ENCODE data around the gene ZNF470.

Gene ZNF470

GRCh38 chr19:56567274-56568120 lies at the start of gene ZNF470:
Gene ZNF470, plus strand, starts transcription at chr19:56567468. Its CDS starts 2,844 bp downstream, at chr19:56570312.
- peak; percentile 95 for DNase-seq (ENCODE audit: low spot score)

- no peak for DNase-seq (ENCODE audit: low spot score)
These were observed 41.9 kb upstream of the ZNF470 start for GRCh38 chr19:56525214-56525860.

- DNase-seq (ENCODE audit: low spot score): no peak
These were observed 29.8 kb upstream of the ZNF470 start for GRCh38 chr19:56537442-56537841.

- DNase-seq (ENCODE audit: low spot score): peak; percentile 95
These were observed 29.0 kb upstream of the ZNF470 start for GRCh38 chr19:56538254-56538760.

GRCh38 chr19:56538761-56539263 lies 28.5 kb upstream of the ZNF470 start, which contains the start of gene ZFP28:
Gene ZFP28, plus strand, starts transcription at chr19:56538948. Its CDS starts 71 bp downstream, at chr19:56539019.
- no peak for DNase-seq (ENCODE audit: low spot score)

GRCh38 chr19:56543776-56544175 lies 23.5 kb upstream of the ZNF470 start:
- no peak for DNase-seq (ENCODE audit: low spot score)

GRCh38 chr19:56547535-56547934 lies 19.7 kb upstream of the ZNF470 start:
- DNase-seq (ENCODE audit: low spot score): no peak

GRCh38 chr19:56554272-56554869 lies 12.9 kb upstream of the ZNF470 start:
- no peak for DNase-seq (ENCODE audit: low spot score)

GRCh38 chr19:56562766-56563165 lies 4.5 kb upstream of the ZNF470 start:
- DNase-seq (ENCODE audit: low spot score): no peak

GRCh38 chr19:56566904-56567273 lies 379 bp upstream of the ZNF470 start:
- DNase-seq (ENCODE audit: low spot score): peak; percentile 56

- no peak for DNase-seq (ENCODE audit: low spot score)
These were observed 5.3 kb downstream of the ZNF470 start for GRCh38 chr19:56572589-56572988.

- no peak for DNase-seq (ENCODE audit: low spot score)
These were observed 6.6 kb downstream of the ZNF470 start for GRCh38 chr19:56573914-56574313.

- no peak for DNase-seq (ENCODE audit: low spot score)
These were observed 10.7 kb downstream of the ZNF470 start for GRCh38 chr19:56577719-56578602.

GRCh38 chr19:56594446-56594782 lies 27.1 kb downstream of the ZNF470 start:
- DNase-seq (ENCODE audit: low spot score): no peak

- peak; percentile 87 for DNase-seq (ENCODE audit: low spot score)
These were observed 27.7 kb downstream of the ZNF470 start, which contains the start of gene ZNF71 for GRCh38 chr19:56594783-56595547. Gene ZNF71, plus strand, starts transcription at chr19:56595302. Its CDS starts 6,257 bp downstream, at chr19:56601559.

GRCh38 chr19:56595548-56595899 lies 28.3 kb downstream of the ZNF470 start:
- DNase-seq (ENCODE audit: low spot score): no peak

GRCh38 chr19:56596676-56597075 lies 29.4 kb downstream of the ZNF470 start:
- DNase-seq (ENCODE audit: low spot score): no peak

GRCh38 chr19:56597696-56598095 lies 30.4 kb downstream of the ZNF470 start:
- no peak for DNase-seq (ENCODE audit: low spot score)

GRCh38 chr19:56601375-56601774 lies 34.1 kb downstream of the ZNF470 start:
- no peak for DNase-seq (ENCODE audit: low spot score)

- DNase-seq (ENCODE audit: low spot score): no peak
These were observed 36.6 kb downstream of the ZNF470 start for GRCh38 chr19:56603829-56604228.
